Mesangial cell (primary cell): ENCODE results near the gene KCNN3. TPM values are rescaled to one million over a fixed set of nuclear protein-coding genes. Genes with fewer than 3 reads are reported as not detected.

Experiments used
- total RNA-seq: library from RNA; depleted of rRNA; stranded (reverse); fragments of >200 nt; gene quantifications from 2 replicates; pipeline ENCODE4 v1.2.3, GENCODE V29; 2015

The KCNN3 gene
- total RNA-seq: under 0.01 TPM in 2 replicates

GRCh38 chr1:154870115-154870571 is at the start of gene KCNN3:
TSS of gene KCNN3 (minus strand) at chr1:154870281. CDS start at chr1:154869964, 317 bp downstream.

Other genes starting within 250 kb of the KCNN3 start
- 10.8 and 13.6 TPM in 2 replicates for gene PMVK, start 66.4 kb upstream of the KCNN3 start, total RNA-seq
- gene PBXIP1, start 85.8 kb upstream of the KCNN3 start, total RNA-seq: 19.6 and 134 TPM in 2 replicates
- gene PYGO2, start 91.5 kb upstream of the KCNN3 start, total RNA-seq: 21.0 and 27.5 TPM in 2 replicates
- gene SHC1, start 100.5 kb upstream of the KCNN3 start, total RNA-seq: 197 and 225 TPM in 2 replicates
- gene CKS1B, start 104.4 kb upstream of the KCNN3 start, total RNA-seq: 35.0 and 288 TPM in 2 replicates
- gene FLAD1, start 113.1 kb upstream of the KCNN3 start, total RNA-seq: 39.6 and 50.0 TPM in 2 replicates
- gene LENEP, start 123.3 kb upstream of the KCNN3 start, total RNA-seq: 0.89 TPM in 1 of 2 replicates, not detected in the other
- 19.1 and 23.5 TPM in 2 replicates for gene ZBTB7B, start 132.5 kb upstream of the KCNN3 start, total RNA-seq
- 0.13 TPM in 1 of 2 replicates, not detected in the other for gene DCST2, start 163.5 kb upstream of the KCNN3 start, total RNA-seq
- gene DCST1, start 163.5 kb upstream of the KCNN3 start, total RNA-seq: not detected in 2 replicates
- 116 and 227 TPM in 2 replicates for gene ADAM15, start 181.0 kb upstream of the KCNN3 start, total RNA-seq
- 13.5 and 17.6 TPM in 2 replicates for gene EFNA4, start 193.5 kb upstream of the KCNN3 start, total RNA-seq
- gene EFNA3, start 208.6 kb upstream of the KCNN3 start, total RNA-seq: 0.98 and 4.3 TPM in 2 replicates